AG04450 (cell line): ENCODE measurements around the gene ACBD6. TPM values are rescaled to one million over a fixed set of nuclear protein-coding genes. Genes with fewer than 3 reads are reported as not detected.

Experiments
- CTCF ChIA-PET: fragments of 300-600, 350-600 bp; formaldehyde crosslinking; extraction: SDS; loops from one replicate; lab custom pipeline; 2022; ENCODE audit warnings: antibody characterized with exemption, inconsistent platforms; lab: Charles Lee
- POLR2A ChIA-PET: fragments of 350-600 bp; formaldehyde crosslinking; extraction: SDS; loops from one replicate; lab custom pipeline; 2021; ENCODE audit warnings: antibody characterized with exemption, inconsistent platforms; lab: Yijun Ruan, JAX
- DNase-seq: peaks from one replicate; pipeline ENCODE4 v3.0.0-alpha.2; 2011; ENCODE audit warnings: low read depth, low spot score
- H3K27ac ChIP-seq: one replicate; pipeline ENCODE4 v1.5.1; 2012; ENCODE audit warnings: low read depth, low read length, control low read depth
- H3K27me3 ChIP-seq: one replicate; pipeline ENCODE4 v1.6.0; 2012; ENCODE audit warnings: low read length; ENCODE audit not compliant: control insufficient read depth, insufficient read depth
- H3K4me3 ChIP-seq: 2 replicates; pipeline ENCODE4 v1.5.1; 2011; ENCODE audit warnings: mild to moderate bottlenecking, low read depth, low read length, control low read depth
- H3K9me3 ChIP-seq: 2 replicates; pipeline ENCODE4 v1.5.1; 2012; ENCODE audit warnings: low read length; ENCODE audit not compliant: control insufficient read depth, insufficient read depth
- CTCF ChIP-seq: IDR thresholded peaks from 2 replicates; pipeline ENCODE4 v1.5.1; 2011; ENCODE audit warnings: low read depth, low read length, control low read depth, inconsistent platforms
- polyA plus RNA-seq: library from polyadenylated mRNA; depleted of rRNA; stranded (reverse); fragments of >200 nt; gene quantifications from 2 replicates; pipeline ENCODE4 v1.2.3, GENCODE V29; 2011

The ACBD6 gene
- polyA plus RNA-seq, 1 experiment: 87.6 TPM

GRCh38 chr1:180528868-180529470, 26.6 kb upstream of the ACBD6 start:
- ChIA-PET CTCF (interaction anchor here (0.5 to 6.1 kb wide), 4 partner anchors 13 to 480 kb away, joined by 3 to 37 read pairs (median 8); partner anchors contain the start of gene XPR1), POLR2A (no interaction called here)
- TF ChIP-seq CTCF: no peak
- Histone ChIP-seq H3K9me3 (no peaks in the 10 kb centered on the region), H3K27ac (no peak overlapping the region), H3K4me3 (no peak overlapping the region), H3K27me3 (no peaks in the 10 kb centered on the region)
- DNase-seq: no peak

- Histone ChIP-seq H3K9me3 (no peaks in the 10 kb centered on the region), H3K4me3 (no peak overlapping the region), H3K27ac (no peak overlapping the region), H3K27me3 (no peaks in the 10 kb centered on the region)
- DNase-seq: no peak
- CTCF ChIA-PET: interaction anchor here (0.7 to 6.1 kb wide), 3 partner anchors 11 to 355 kb away, joined by 3 to 37 read pairs (median 4); no protein-coding TSS in a partner anchor
- POLR2A ChIA-PET: no interaction called here
- TF ChIP-seq CTCF: no peak
Observed at GRCh38 chr1:180527101-180527669, 24.8 kb upstream of the ACBD6 start.

- no peaks in the 10 kb centered on the region for H3K27me3 ChIP-seq
- H3K9me3 ChIP-seq: no peaks in the 10 kb centered on the region
- TF ChIP-seq CTCF: 0 out of 2 replicates have a peak, but pooled peaks have one; percentile 5
- H3K4me3 ChIP-seq: no peak overlapping the region
- CTCF ChIA-PET: interaction anchor here (0.8 to 6.1 kb wide), 2 partner anchors 10 to 336 kb away, joined by 3 to 37 read pairs; no protein-coding TSS in a partner anchor
- POLR2A ChIA-PET: no interaction called here
- no peak overlapping the region for H3K27ac ChIP-seq
- DNase-seq: no peak
Observed at GRCh38 chr1:180525715-180526039, 23.3 kb upstream of the ACBD6 start.

- POLR2A ChIA-PET: interaction anchor here (1.2 to 1.3 kb wide), 2 partner anchors 9 to 107 kb away, joined by 4 to 6 read pairs; partner anchors contain the start of gene XPR1
- no peak for TF ChIP-seq CTCF
- no peak overlapping the region for H3K27ac ChIP-seq
- H3K27me3 ChIP-seq: no peaks in the 10 kb centered on the region
- CTCF ChIA-PET: interaction anchor here (0.7 to 6.1 kb wide), 2 partner anchors 9 to 14 kb away, joined by 4 to 37 read pairs; no protein-coding TSS in a partner anchor
- no peaks in the 10 kb centered on the region for H3K9me3 ChIP-seq
- H3K4me3 ChIP-seq: no peak overlapping the region
- DNase-seq: no peak
Observed at GRCh38 chr1:180524915-180525714, 22.7 kb upstream of the ACBD6 start.
